Measurements from ENCODE around the gene ADH1C. TPM values are rescaled to one million over a fixed set of nuclear protein-coding genes. Genes with fewer than 3 reads are reported as not detected.

The ADH1C gene
- total and polyA plus RNA-seq, 9 of the 15 experiments (the other 6 are each of a cell fraction or from before 2014, with no cell fraction given): 0.40 TPM; not detected in 8

- Histone ChIP-seq H3K36me3 (ENCODE audit: control insufficient read depth, insufficient read depth, low read length) (no peaks in the 10 kb centered on the region), H3K4me2 (ENCODE audit: insufficient read depth, low read length) (no peak overlapping the region), H3K27ac (ENCODE audit: extremely low read depth, low read depth, low read length) (no peak overlapping the region), H3K4me1 (replicated peaks in 1 of 2; ENCODE audit: control insufficient read depth in 2 of 2, insufficient read depth in 2 of 2, low read length in 2 of 2) (no peaks in the 10 kb centered on the region), H3K9me1 (ENCODE audit: control insufficient read depth, insufficient read depth, low read length) (no peaks in the 10 kb centered on the region), H3K9me3 (replicated peaks; ENCODE audit: control insufficient read depth, insufficient read depth, low read depth, low read length) (no peaks in the 10 kb centered on the region), H4K20me1 (replicated peaks; ENCODE audit: control insufficient read depth, insufficient read depth, low read length) (no peaks in the 10 kb centered on the region), H3K27me3 (ENCODE audit: control insufficient read depth in 2 of 2, insufficient read depth in 2 of 2, low read length in 2 of 2) (no peaks in the 10 kb centered on the region), H3K79me2 (ENCODE audit: control insufficient read depth, insufficient read depth, low read length) (no peaks in the 10 kb centered on the region), H3K9ac (ENCODE audit: insufficient read depth in 1 of 2, low read depth in 2 of 2, low read length in 2 of 2) (no peak overlapping the region), H2AFZ (ENCODE audit: low read depth, low read length) (no peak overlapping the region), H3K4me3 (no peak overlapping the region)
- BruUV-seq (replicated peaks): no TSS peak
- in situ Hi-C loops (cut with MboI) (no loop called here), intact Hi-C loops (cut with micrococcal nuclease) (no loop called here)
- DNase-seq (ENCODE audit: extremely low read depth in 1 of 4, low spot score in 3 of 4) (no peak), ATAC-seq (no peak), FAIRE-seq (no peak)
- CTCF ChIA-PET (ENCODE audit: low intra/inter-chr PET ratio): no interaction called here
- WGBS (ENCODE audit: insufficient coverage, low coverage, missing lambda C conversion rate): 6% methylated on average over 2 of the region's 2 CpGs
- POLR2A ChIA-PET: no interaction called here
- TF ChIP-seq ZNF384 (IDR thresholded peaks at IDR 0.05; ENCODE audit: low read depth, low read length) (no peak), ZNF316 (IDR thresholded peaks at IDR 0.05) (no peak), NBN (IDR thresholded peaks at IDR 0.05; ENCODE audit: low read depth) (no peak), ZNF766 (CRISPR knock-in tag; conservative IDR thresholded peaks at IDR 0.05) (no peak), ZNF165 (CRISPR knock-in tag; IDR thresholded peaks at IDR 0.05; ENCODE audit: borderline replicate concordance) (no peak), E2F8 (IDR thresholded peaks at IDR 0.05; ENCODE audit: low read depth, partially characterized antibody) (no peak), NR1H2 (CRISPR knock-in tag; IDR thresholded peaks at IDR 0.05) (no peak), RBM39 (optimal IDR thresholded peaks at IDR 0.05; ENCODE audit: low read depth, low read length) (no peak), CHD1 (IDR thresholded peaks at IDR 0.05; ENCODE audit: low read length) (no peak), NFATC3 (IDR thresholded peaks at IDR 0.05) (no peak), SMC3 (conservative IDR thresholded peaks at IDR 0.05; ENCODE audit: insufficient read depth, low read depth, low read length) (no peak), MTA1 (IDR thresholded peaks at IDR 0.05; ENCODE audit: borderline replicate concordance) (no peak), ZNF324 (CRISPR knock-in tag; IDR thresholded peaks at IDR 0.05) (no peak), PURB (CRISPR knock-in tag; IDR thresholded peaks at IDR 0.05; ENCODE audit: low read depth) (no peak), SUPT5H (IDR thresholded peaks at IDR 0.05) (no peak), KLF1 (tag; IDR thresholded peaks at IDR 0.05) (no peak), ZC3H11A (IDR thresholded peaks at IDR 0.05; ENCODE audit: low read depth, low read length) (no peak)
- TF ChIP-seq, protein P1, sequence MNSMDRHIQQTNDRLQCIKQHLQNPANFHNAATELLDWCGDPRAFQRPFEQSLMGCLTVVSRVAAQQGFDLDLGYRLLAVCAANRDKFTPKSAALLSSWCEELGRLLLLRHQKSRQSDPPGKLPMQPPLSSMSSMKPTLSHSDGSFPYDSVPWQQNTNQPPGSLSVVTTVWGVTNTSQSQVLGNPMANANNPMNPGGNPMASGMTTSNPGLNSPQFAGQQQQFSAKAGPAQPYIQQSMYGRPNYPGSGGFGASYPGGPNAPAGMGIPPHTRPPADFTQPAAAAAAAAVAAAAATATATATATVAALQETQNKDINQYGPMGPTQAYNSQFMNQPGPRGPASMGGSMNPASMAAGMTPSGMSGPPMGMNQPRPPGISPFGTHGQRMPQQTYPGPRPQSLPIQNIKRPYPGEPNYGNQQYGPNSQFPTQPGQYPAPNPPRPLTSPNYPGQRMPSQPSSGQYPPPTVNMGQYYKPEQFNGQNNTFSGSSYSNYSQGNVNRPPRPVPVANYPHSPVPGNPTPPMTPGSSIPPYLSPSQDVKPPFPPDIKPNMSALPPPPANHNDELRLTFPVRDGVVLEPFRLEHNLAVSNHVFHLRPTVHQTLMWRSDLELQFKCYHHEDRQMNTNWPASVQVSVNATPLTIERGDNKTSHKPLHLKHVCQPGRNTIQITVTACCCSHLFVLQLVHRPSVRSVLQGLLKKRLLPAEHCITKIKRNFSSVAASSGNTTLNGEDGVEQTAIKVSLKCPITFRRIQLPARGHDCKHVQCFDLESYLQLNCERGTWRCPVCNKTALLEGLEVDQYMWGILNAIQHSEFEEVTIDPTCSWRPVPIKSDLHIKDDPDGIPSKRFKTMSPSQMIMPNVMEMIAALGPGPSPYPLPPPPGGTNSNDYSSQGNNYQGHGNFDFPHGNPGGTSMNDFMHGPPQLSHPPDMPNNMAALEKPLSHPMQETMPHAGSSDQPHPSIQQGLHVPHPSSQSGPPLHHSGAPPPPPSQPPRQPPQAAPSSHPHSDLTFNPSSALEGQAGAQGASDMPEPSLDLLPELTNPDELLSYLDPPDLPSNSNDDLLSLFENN (IDR thresholded peaks at IDR 0.05; ENCODE audit: low read depth in 2 of 2, low read length in 2 of 2): no peak
- TF ChIP-seq, protein P2, sequence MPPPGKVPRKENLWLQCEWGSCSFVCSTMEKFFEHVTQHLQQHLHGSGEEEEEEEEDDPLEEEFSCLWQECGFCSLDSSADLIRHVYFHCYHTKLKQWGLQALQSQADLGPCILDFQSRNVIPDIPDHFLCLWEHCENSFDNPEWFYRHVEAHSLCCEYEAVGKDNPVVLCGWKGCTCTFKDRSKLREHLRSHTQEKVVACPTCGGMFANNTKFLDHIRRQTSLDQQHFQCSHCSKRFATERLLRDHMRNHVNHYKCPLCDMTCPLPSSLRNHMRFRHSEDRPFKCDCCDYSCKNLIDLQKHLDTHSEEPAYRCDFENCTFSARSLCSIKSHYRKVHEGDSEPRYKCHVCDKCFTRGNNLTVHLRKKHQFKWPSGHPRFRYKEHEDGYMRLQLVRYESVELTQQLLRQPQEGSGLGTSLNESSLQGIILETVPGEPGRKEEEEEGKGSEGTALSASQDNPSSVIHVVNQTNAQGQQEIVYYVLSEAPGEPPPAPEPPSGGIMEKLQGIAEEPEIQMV (tag; conservative IDR thresholded peaks at IDR 0.05; ENCODE audit: low read depth): no peak
These were observed 42.2 kb downstream of the ADH1C start for GRCh38 chr4:99310389-99310788.
